Suprapubic skin (tissue), 4 donors: ENCODE measurements around the gene ERCC4. TPM values are rescaled to one million over a fixed set of nuclear protein-coding genes. Genes with fewer than 3 reads are reported as not detected.

Experiments
- DNase-seq, 2 donors: peaks; one replicate each; pipeline ENCODE4 v3.0.0-alpha.2; 2019; ENCODE audit warnings: low spot score in 2 of 2
- H3K27ac ChIP-seq: fragments of 200-600 bp; sonication (generic); one replicate; pipeline ENCODE4 v1.5.1; 2019
- H3K27me3 ChIP-seq: fragments of 200-600 bp; sonication (generic); one replicate; pipeline ENCODE4 v1.5.1; 2019
- H3K36me3 ChIP-seq: fragments of 200-600 bp; sonication (generic); one replicate; pipeline ENCODE4 v1.5.1; 2019
- H3K4me1 ChIP-seq: fragments of 200-600 bp; sonication (generic); one replicate; pipeline ENCODE4 v1.5.1; 2019
- H3K4me3 ChIP-seq: fragments of 200-600 bp; sonication (generic); one replicate; pipeline ENCODE4 v1.5.1; 2019; ENCODE audit warnings: mild to moderate bottlenecking
- H3K9me3 ChIP-seq: fragments of 200-600 bp; sonication (generic); one replicate; pipeline ENCODE4 v1.5.1; 2019
- CTCF ChIP-seq, 2 donors: fragments of 200-600 bp in 1 of 2; fragments of 450-650 bp in 1 of 2; sonication (generic) in 1 of 2; IDR thresholded peaks; one replicate each; pipeline ENCODE4 v1.5.1; 2016 to 2019; ENCODE audit warnings: antibody characterized with exemption in 2 of 2, mild to moderate bottlenecking in 1 of 2, moderate library complexity in 1 of 2
- EP300 ChIP-seq: sonication (generic); formaldehyde crosslinking; IDR thresholded peaks from one replicate; pipeline ENCODE4 v1.6.1; 2017; ENCODE audit warnings: antibody characterized with exemption
- POLR2A ChIP-seq, 2 donors: fragments of 450-650 bp; IDR thresholded peaks; one replicate each; pipeline ENCODE4 v1.6.1; 2017; ENCODE audit warnings: antibody characterized with exemption in 2 of 2, mild to moderate bottlenecking in 2 of 2, moderate library complexity in 2 of 2
- POLR2AphosphoS5 ChIP-seq, 3 donors: sonication (generic); formaldehyde crosslinking; IDR thresholded peaks; one replicate each; pipeline ENCODE4 v1.6.1; 2017; ENCODE audit warnings: antibody characterized with exemption in 3 of 3
- WGBS: methylation state at CpG from one replicate; pipeline ENCODE4 v1.1.5; 2018; 5-methylcytosine and 5-hydroxymethylcytosine counted together
- total RNA-seq, 4 donors: library from RNA; depleted of rRNA; stranded (reverse); fragments of >200 nt; gene quantifications; one replicate each; pipeline ENCODE4 v1.1.0, GENCODE V29; 2016

Gene ERCC4
- 1 to 10 TPM; 4.3 to 6.0 (median 5.2) TPM for total RNA-seq

- Histone ChIP-seq H3K4me3 (peak within 1 kb of the TSS; percentile 79), H3K9me3 (no peaks in the 10 kb centered on the region), H3K27ac (peak within 1 kb of the TSS; percentile 64), H3K36me3 (peaks cover 3% of the 10 kb centered on the region), H3K4me1 (peaks cover 18% of the 10 kb centered on the region), H3K27me3 (no peaks in the 10 kb centered on the region)
- DNase-seq, result peak; percentile 99
- TF ChIP-seq CTCF (IDR thresholded peaks at IDR 0.05), result peak; percentile 94 to 95
- TF ChIP-seq POLR2A (IDR thresholded peaks at IDR 0.05), result peak in 1 of 2 donors; percentile 26
- TF ChIP-seq EP300, result no peak
- peak in 2 of 3 donors; percentile 47 to 88 for TF ChIP-seq POLR2AphosphoS5 (IDR thresholded peaks at IDR 0.05)
- 1% methylated on average over 40 of the region's 64 CpGs for WGBS
These were observed at the start of gene ERCC4 for GRCh38 chr16:13919683-13920509. TSS of gene ERCC4 (plus strand) at chr16:13920154. CDS start at chr16:13920166, 12 bp downstream.

DNA sequence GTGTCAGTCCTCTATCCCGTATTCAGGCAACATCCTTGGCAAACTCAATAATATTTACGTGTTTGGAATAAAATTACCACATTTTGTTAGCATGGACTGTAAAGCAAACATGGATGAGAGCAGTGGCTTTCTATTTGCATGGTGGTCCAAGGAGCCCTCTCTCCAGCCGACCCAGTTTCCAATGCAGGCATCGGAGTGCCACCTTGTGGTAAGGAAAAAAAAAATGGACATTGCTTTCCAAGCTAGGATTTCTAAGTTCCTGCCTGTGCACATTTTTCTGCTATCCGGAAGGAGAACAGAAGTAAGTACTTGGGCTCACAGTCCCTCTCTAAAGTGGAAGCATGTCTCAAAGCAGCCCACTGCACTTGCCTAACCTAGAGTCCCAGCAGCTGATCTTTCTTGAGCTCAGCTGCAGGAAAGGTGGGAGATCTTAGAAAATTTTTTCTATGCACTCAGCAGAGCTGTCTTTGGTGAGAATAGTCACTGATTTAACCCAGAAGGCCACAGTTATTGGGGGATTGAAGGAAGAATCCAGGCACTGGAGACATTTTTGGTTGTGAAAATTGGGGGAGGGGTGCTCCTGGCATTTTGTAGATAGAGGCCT, 46.0 kb upstream of the ERCC4 start:
- Histone ChIP-seq H3K4me3 (no peak overlapping the region), H3K36me3 (no peaks in the 10 kb centered on the region), H3K27ac (no peak overlapping the region), H3K27me3 (no peaks in the 10 kb centered on the region), H3K9me3 (no peaks in the 10 kb centered on the region), H3K4me1 (no peaks in the 10 kb centered on the region)
- 17% methylated on average over 5 of the region's 5 CpGs for WGBS
- TF ChIP-seq CTCF (IDR thresholded peaks at IDR 0.05) (no peak), POLR2AphosphoS5 (IDR thresholded peaks at IDR 0.05) (no peak), POLR2A (IDR thresholded peaks at IDR 0.05) (no peak), EP300 (no peak)
- DNase-seq, result no peak

GRCh38 chr16:13875614-13876284, 44.2 kb upstream of the ERCC4 start:
- H3K9me3 ChIP-seq, result no peaks in the 10 kb centered on the region
- WGBS, result 79% methylated on average over 5 of the region's 5 CpGs
- no peaks in the 10 kb centered on the region for H3K4me1 ChIP-seq

GRCh38 chr16:13883276-13883675, 36.7 kb upstream of the ERCC4 start:
- WGBS, result 74% methylated on average over 11 of the region's 11 CpGs

More at GRCh38 chr16:13875614-13876284, 44.2 kb upstream of the ERCC4 start:
- Histone ChIP-seq H3K4me3 (no peak overlapping the region), H3K36me3 (no peaks in the 10 kb centered on the region), H3K27me3 (no peaks in the 10 kb centered on the region), H3K27ac (no peak overlapping the region)
- no peak for DNase-seq
- TF ChIP-seq POLR2A (IDR thresholded peaks at IDR 0.05) (no peak), CTCF (IDR thresholded peaks at IDR 0.05) (no peak), POLR2AphosphoS5 (IDR thresholded peaks at IDR 0.05) (no peak), EP300 (no peak)

More at GRCh38 chr16:13883276-13883675, 36.7 kb upstream of the ERCC4 start:
- H3K4me1 ChIP-seq, result no peaks in the 10 kb centered on the region
- H3K9me3 ChIP-seq, result no peaks in the 10 kb centered on the region
- no peak overlapping the region for H3K4me3 ChIP-seq
- H3K27ac ChIP-seq, result no peak overlapping the region
- no peak for DNase-seq
- TF ChIP-seq CTCF (IDR thresholded peaks at IDR 0.05) (no peak), EP300 (no peak), POLR2A (IDR thresholded peaks at IDR 0.05) (no peak), POLR2AphosphoS5 (IDR thresholded peaks at IDR 0.05) (no peak)
- no peaks in the 10 kb centered on the region for H3K36me3 ChIP-seq
- H3K27me3 ChIP-seq, result peaks cover 10% of the 10 kb centered on the region
